Neural crest cell (in vitro differentiated cells): ENCODE data around the gene MESP2. TPM values are rescaled to one million over a fixed set of nuclear protein-coding genes. Genes with fewer than 3 reads are reported as not detected.
A peak's percentile ranks its signal among the peaks of the same experiment; 100 is the strongest.

ENCODE experiments used
- DNase-seq: peaks from one replicate; pipeline ENCODE4 v3.0.0; 2021; ENCODE audit warnings: low read depth, mixed read lengths, low spot score
- H3K27ac Mint-ChIP-seq: one replicate; pipeline ENCODE4 v1.8.0; 2021; ENCODE audit warnings: mild to moderate bottlenecking, mixed read lengths; ENCODE audit not compliant: unreplicated experiment
- H3K27me3 Mint-ChIP-seq: 2 replicates; pipeline ENCODE4 v1.8.0; 2021; ENCODE audit warnings: low read depth, mild to moderate bottlenecking, mixed read lengths
- H3K36me3 Mint-ChIP-seq: 2 replicates; pipeline ENCODE4 v1.8.0; 2021; ENCODE audit warnings: low read depth, mild to moderate bottlenecking, mixed read lengths
- H3K4me1 Mint-ChIP-seq: 2 replicates; pipeline ENCODE4 v1.8.0; 2021; ENCODE audit warnings: mixed read lengths
- H3K4me3 Mint-ChIP-seq: one replicate; pipeline ENCODE4 v1.8.0; 2021; ENCODE audit warnings: mild to moderate bottlenecking, mixed read lengths
- H3K9me3 Mint-ChIP-seq: 2 replicates; pipeline ENCODE4 v1.8.0; 2021; ENCODE audit warnings: mixed read lengths
- CTCF ChIP-seq: fragments of 200-600 bp; sonication (generic); conservative IDR thresholded peaks from 2 replicates; pipeline ENCODE4 v1.5.0; 2021; ENCODE audit warnings: antibody characterized with exemption, mild to moderate bottlenecking
- total RNA-seq: library from RNA; stranded (reverse); gene quantifications from 2 replicates; pipeline ENCODE4 v1.2.1, GENCODE V29; 2021

Gene MESP2
- total RNA-seq, 1 donor from 2014 or later, result 0.42 TPM

- TF ChIP-seq CTCF, result no peak
- H3K27me3 Mint-ChIP-seq, result peaks cover 16% of the 10 kb centered on the region
- no peak overlapping the region for H3K4me3 Mint-ChIP-seq
- peaks cover 15% of the 10 kb centered on the region for H3K4me1 Mint-ChIP-seq
- H3K27ac Mint-ChIP-seq, result peak overlapping the region; percentile 35
- no peaks in the 10 kb centered on the region for H3K9me3 Mint-ChIP-seq
- no peak for DNase-seq
- H3K36me3 Mint-ChIP-seq, result no peaks in the 10 kb centered on the region
These were observed 47.9 kb downstream of the MESP2 start for GRCh38 chr15:89823836-89824606.

- DNase-seq, result no peak
- Mint-ChIP-seq H3K27ac (no peak overlapping the region), H3K36me3 (no peaks in the 10 kb centered on the region), H3K27me3 (peaks cover 13% of the 10 kb centered on the region), H3K9me3 (no peaks in the 10 kb centered on the region), H3K4me1 (peaks cover 20% of the 10 kb centered on the region), H3K4me3 (no peak overlapping the region)
- TF ChIP-seq CTCF, result no peak
These were observed 48.4 kb downstream of the MESP2 start for GRCh38 chr15:89824607-89824867.

- no peak for DNase-seq
- H3K27ac Mint-ChIP-seq, result no peak overlapping the region
- peaks cover 13% of the 10 kb centered on the region for H3K27me3 Mint-ChIP-seq
- H3K36me3 Mint-ChIP-seq, result no peaks in the 10 kb centered on the region
- no peak overlapping the region for H3K4me3 Mint-ChIP-seq
- no peak for TF ChIP-seq CTCF
- peaks cover 26% of the 10 kb centered on the region for H3K4me1 Mint-ChIP-seq
- no peaks in the 10 kb centered on the region for H3K9me3 Mint-ChIP-seq
These were observed 49.3 kb downstream of the MESP2 start for GRCh38 chr15:89825271-89825940.

GRCh38 chr15:89826671-89827655 is 50.8 kb downstream of the MESP2 start:
- peaks cover 27% of the 10 kb centered on the region for H3K4me1 Mint-ChIP-seq
- H3K36me3 Mint-ChIP-seq, result no peaks in the 10 kb centered on the region
- H3K4me3 Mint-ChIP-seq, result no peak overlapping the region
- TF ChIP-seq CTCF, result no peak
- H3K27me3 Mint-ChIP-seq, result no peaks in the 10 kb centered on the region
- DNase-seq, result no peak
- H3K9me3 Mint-ChIP-seq, result no peaks in the 10 kb centered on the region
- H3K27ac Mint-ChIP-seq, result peak overlapping the region; percentile 58

GRCh38 chr15:89827829-89828228 is 51.7 kb downstream of the MESP2 start:
- H3K36me3 Mint-ChIP-seq, result peaks cover under 1% of the 10 kb centered on the region
- no peak overlapping the region for H3K4me3 Mint-ChIP-seq
- H3K9me3 Mint-ChIP-seq, result no peaks in the 10 kb centered on the region
- TF ChIP-seq CTCF, result no peak
- peaks cover 27% of the 10 kb centered on the region for H3K4me1 Mint-ChIP-seq
- no peak overlapping the region for H3K27ac Mint-ChIP-seq
- no peak for DNase-seq
- no peaks in the 10 kb centered on the region for H3K27me3 Mint-ChIP-seq
